K562 (cell line): Measurements from ENCODE around the gene C1orf74. TPM values are rescaled to one million over a fixed set of nuclear protein-coding genes. Genes with fewer than 3 reads are reported as not detected.

Experiments used
- C11orf30 ChIP-seq: fragments of 450-650 bp; IDR thresholded peaks from 2 replicates; pipeline ENCODE4 v1.6.1; 2016; ENCODE audit warnings: low read depth, mild to moderate bottlenecking
- CAMTA2 ChIP-seq: fragments of 250-450 bp; sonication (Bioruptor Pico); conservative IDR thresholded peaks from 2 replicates; pipeline ENCODE4 v1.5.1; 2022
- CREM ChIP-seq: IDR thresholded peaks from 2 replicates; pipeline ENCODE4 v1.6.1; 2014; ENCODE audit warnings: antibody characterized with exemption, low read depth
- DMBX1 ChIP-seq: fragments of 250-450 bp; sonication (Bioruptor Pico); IDR thresholded peaks from 2 replicates; pipeline ENCODE4 v1.8.0; 2022; ENCODE audit warnings: inconsistent platforms, mild to moderate bottlenecking, moderate library complexity, borderline replicate concordance
- EP300 ChIP-seq: IDR thresholded peaks from 2 replicates; pipeline ENCODE4 v1.6.1; 2012; ENCODE audit warnings: low read length, improper control_type of control experiment
- FOXM1 ChIP-seq, 2 experiments: fragments of 450-650 bp in 1 of 2; sonication (generic) in 1 of 2; formaldehyde crosslinking in 1 of 2; IDR thresholded peaks; 2 replicates each; pipeline versions ENCODE4 v1.6.1 to v1.9.0; 2017 to 2022; ENCODE audit warnings: low read depth in 2 of 2, mild to moderate bottlenecking in 2 of 2, missing genetic modification reagents in 1 of 2, moderate library complexity in 1 of 2
- GATAD2B ChIP-seq: fragments of 450-650 bp; IDR thresholded peaks from 2 replicates; pipeline ENCODE4 v1.6.1; 2017; ENCODE audit warnings: mild to moderate bottlenecking, borderline replicate concordance
- HDAC8 ChIP-seq: fragments of 450-650 bp; IDR thresholded peaks from 2 replicates; pipeline ENCODE4 v1.6.1; 2016; ENCODE audit warnings: mild to moderate bottlenecking, missing genetic modification characterization, moderate library complexity, missing compliant biosample characterization
- HMG20B ChIP-seq: fragments of 250-450 bp; sonication (Bioruptor Pico); IDR thresholded peaks from 2 replicates; pipeline ENCODE4 v1.5.0; 2021; ENCODE audit warnings: mild to moderate bottlenecking
- MBD2 ChIP-seq: sonication (generic); IDR thresholded peaks from 2 replicates; pipeline ENCODE4 v1.6.1; 2016; ENCODE audit warnings: low read depth, borderline replicate concordance
- NFATC3 ChIP-seq: fragments of 450-650 bp; IDR thresholded peaks from 2 replicates; pipeline ENCODE4 v1.6.1; 2017; ENCODE audit warnings: mild to moderate bottlenecking
- NR4A1 ChIP-seq, 2 experiments: fragments of 250-450 bp in 1 of 2; fragments of 450-650 bp in 1 of 2; sonication (Bioruptor Pico) in 1 of 2; IDR thresholded peaks; 2 replicates each; pipeline versions ENCODE4 v1.4.0 to v1.6.1; 2016 to 2020; ENCODE audit warnings: mild to moderate bottlenecking in 2 of 2, missing compliant biosample characterization in 1 of 2, missing genetic modification characterization in 1 of 2, moderate library complexity in 1 of 2
- PYGO2 ChIP-seq: fragments of 450-650 bp; IDR thresholded peaks from 2 replicates; pipeline ENCODE4 v1.6.1; 2016; ENCODE audit warnings: mild to moderate bottlenecking, missing genetic modification characterization, moderate library complexity, missing compliant biosample characterization
- RBM14 ChIP-seq: fragments of 200-400 bp; formaldehyde crosslinking; IDR thresholded peaks from 2 replicates; pipeline ENCODE4 v1.6.1; 2018; ENCODE audit warnings: low read depth, mild to moderate bottlenecking, low read length, moderate library complexity, borderline replicate concordance; ENCODE audit not compliant: insufficient read depth
- RBM25 ChIP-seq: fragments of 200-400 bp; formaldehyde crosslinking; IDR thresholded peaks from 2 replicates; pipeline ENCODE4 v1.6.1; 2018; ENCODE audit warnings: low read length, low read depth, moderate library complexity; ENCODE audit not compliant: severe bottlenecking
- SMARCE1 ChIP-seq: fragments of 450-650 bp; IDR thresholded peaks from 2 replicates; pipeline ENCODE4 v1.7.1; 2016; ENCODE audit warnings: mild to moderate bottlenecking
- ZNF140 ChIP-seq: fragments of 250-450 bp; sonication (Bioruptor Pico); IDR thresholded peaks from 2 replicates; pipeline ENCODE4 v1.8.0; 2021; ENCODE audit warnings: moderate library complexity, mild to moderate bottlenecking, inconsistent platforms
- ZNF354B ChIP-seq: fragments of 250-450 bp; sonication (Bioruptor Pico); IDR thresholded peaks from 2 replicates; pipeline ENCODE4 v1.4.0; 2020
- polyA plus RNA-seq, 8 experiments: library from polyadenylated mRNA; depleted of rRNA in 4 of 8; stranded (reverse) in 5 of 8; unstranded in 3 of 8; fragments of >200 nt; fragmentation: Nextera tagmentation in 2 of 8; fragmentation: Illumina TruSeq in 1 of 8; extraction: Ambion mirVana in 2 of 8; extraction: Trizol in 1 of 8; gene quantifications; 2 replicates each; pipeline versions ENCODE4 v1.2.1 to v1.2.3, GENCODE V29; 2011 to 2014; ENCODE audit warnings: inconsistent platforms in 1 of 8, missing spikeins in 1 of 8
- total RNA-seq, 7 experiments: library from RNA; depleted of rRNA in 6 of 7; stranded (reverse); fragments of >200 nt in 6 of 7; fragmentation: Illumina TruSeq in 2 of 7; extraction: Trizol in 2 of 7; gene quantifications; 2 replicates each; pipeline versions ENCODE4 v1.2.1 to v1.2.3, GENCODE V29; 2011 to 2021; ENCODE audit warnings: low replicate concordance in 1 of 7
- TF ChIP-seq, protein P1 (sequence below): fragments of 450-650 bp; IDR thresholded peaks from 2 replicates; pipeline ENCODE4 v1.6.1; 2016; ENCODE audit warnings: antibody characterized with exemption
- TF ChIP-seq, protein P2 (sequence below): fragments of 450-650 bp; IDR thresholded peaks from 2 replicates; pipeline ENCODE4 v1.6.1; 2017; ENCODE audit warnings: antibody characterized with exemption
- TF ChIP-seq, protein P3 (sequence below): sonication (generic); formaldehyde crosslinking; IDR thresholded peaks from 2 replicates; pipeline ENCODE4 v1.8.1; 2022; ENCODE audit warnings: missing genetic modification reagents
- TF ChIP-seq, protein P4 (sequence below), 2 experiments: IDR thresholded peaks; 2 replicates each; pipeline ENCODE4 v1.6.1; 2011; ENCODE audit warnings: borderline replicate concordance in 1 of 2, control low read depth in 1 of 2, low read depth in 1 of 2, low read length in 1 of 2, mild to moderate bottlenecking in 1 of 2, mixed read lengths in 1 of 2, moderate library complexity in 1 of 2; ENCODE audit not compliant: insufficient read depth in 1 of 2, insufficient read length in 1 of 2, poor library complexity in 1 of 2, severe bottlenecking in 1 of 2; ENCODE audit errors: extremely low read depth in 1 of 2

Gene C1orf74
- total and polyA plus RNA-seq, 9 of the 15 experiments (the other 6 are each of a cell fraction or from before 2014, with no cell fraction given): 4.0 to 7.6 (median 5.7) TPM

DNA sequence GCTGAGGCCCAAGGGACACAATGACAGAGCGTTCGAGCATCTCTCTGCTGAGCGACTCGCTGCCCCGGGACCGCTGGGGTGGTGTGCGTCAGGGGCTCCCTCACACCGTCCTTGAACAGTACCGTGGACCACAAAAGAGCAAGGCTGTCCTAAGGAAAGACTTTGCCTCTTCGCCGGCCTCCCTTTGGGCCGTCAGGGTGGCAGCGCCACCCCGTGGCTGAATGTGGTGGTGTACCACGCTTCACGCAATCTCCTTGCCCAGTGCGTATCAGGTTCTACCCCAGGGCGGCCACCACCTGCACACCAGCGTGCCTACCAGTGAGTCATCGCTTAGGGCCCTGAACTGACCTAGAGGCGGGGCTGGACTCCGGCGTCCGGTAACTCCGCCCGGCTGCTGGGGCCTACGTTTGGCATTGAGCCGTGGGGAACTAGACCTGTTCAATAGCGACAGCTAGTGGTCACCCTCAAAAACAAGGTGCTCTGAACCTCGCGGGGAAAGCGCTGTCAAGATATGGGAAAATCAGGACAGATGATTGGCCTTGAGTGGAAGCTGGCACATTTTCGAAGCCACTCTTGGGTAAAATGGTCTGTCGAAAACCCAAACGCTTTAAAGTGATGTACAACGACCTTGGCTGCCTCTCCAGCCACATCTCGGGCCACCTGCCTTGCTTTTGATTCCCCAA is 36.6 kb downstream of the C1orf74 start (continued):
- TF ChIP-seq, protein P1, sequence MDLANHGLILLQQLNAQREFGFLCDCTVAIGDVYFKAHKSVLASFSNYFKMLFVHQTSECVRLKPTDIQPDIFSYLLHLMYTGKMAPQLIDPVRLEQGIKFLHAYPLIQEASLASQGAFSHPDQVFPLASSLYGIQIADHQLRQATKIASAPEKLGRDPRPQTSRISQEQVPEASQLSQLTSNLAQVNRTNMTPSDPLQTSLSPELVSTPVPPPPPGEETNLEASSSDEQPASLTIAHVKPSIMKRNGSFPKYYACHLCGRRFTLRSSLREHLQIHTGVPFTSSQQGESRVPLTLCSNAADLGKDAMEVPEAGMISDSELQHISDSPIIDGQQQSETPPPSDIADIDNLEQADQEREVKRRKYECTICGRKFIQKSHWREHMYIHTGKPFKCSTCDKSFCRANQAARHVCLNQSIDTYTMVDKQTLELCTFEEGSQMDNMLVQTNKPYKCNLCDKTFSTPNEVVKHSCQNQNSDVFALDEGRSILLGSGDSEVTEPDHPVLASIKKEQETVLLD: peak; percentile 70; the same call in 1 of the 2 replicates
- TF ChIP-seq ZNF354B (CRISPR knock-in tag) (no peak), CAMTA2 (CRISPR knock-in tag) (no peak), EP300 (peak; percentile 36; the same call in 1 of the 2 replicates), C11orf30 (no peak), RBM25 (no peak), MBD2 (no peak), CREM (peak; percentile 78), SMARCE1 (peak; percentile 78; the same call in 1 of the 2 replicates), FOXM1 (IDR thresholded peaks at IDR 0.05; ENCODE audit: low read depth) (no peak), FOXM1 (CRISPR knock-in tag; IDR thresholded peaks at IDR 0.05; ENCODE audit: low read depth) (no peak), RBM14 (no peak), DMBX1 (CRISPR knock-in tag) (no peak), PYGO2 (tag) (no peak), NR4A1 (CRISPR knock-in tag; IDR thresholded peaks at IDR 0.05) (no peak; the same call in 1 of the 2 replicates), NR4A1 (tag; IDR thresholded peaks at IDR 0.05) (no peak), HDAC8 (tag) (no peak), ZNF140 (CRISPR knock-in tag) (no peak), HMG20B (CRISPR knock-in tag) (no peak), GATAD2B (no peak), NFATC3 (no peak)
- TF ChIP-seq, protein P2, sequence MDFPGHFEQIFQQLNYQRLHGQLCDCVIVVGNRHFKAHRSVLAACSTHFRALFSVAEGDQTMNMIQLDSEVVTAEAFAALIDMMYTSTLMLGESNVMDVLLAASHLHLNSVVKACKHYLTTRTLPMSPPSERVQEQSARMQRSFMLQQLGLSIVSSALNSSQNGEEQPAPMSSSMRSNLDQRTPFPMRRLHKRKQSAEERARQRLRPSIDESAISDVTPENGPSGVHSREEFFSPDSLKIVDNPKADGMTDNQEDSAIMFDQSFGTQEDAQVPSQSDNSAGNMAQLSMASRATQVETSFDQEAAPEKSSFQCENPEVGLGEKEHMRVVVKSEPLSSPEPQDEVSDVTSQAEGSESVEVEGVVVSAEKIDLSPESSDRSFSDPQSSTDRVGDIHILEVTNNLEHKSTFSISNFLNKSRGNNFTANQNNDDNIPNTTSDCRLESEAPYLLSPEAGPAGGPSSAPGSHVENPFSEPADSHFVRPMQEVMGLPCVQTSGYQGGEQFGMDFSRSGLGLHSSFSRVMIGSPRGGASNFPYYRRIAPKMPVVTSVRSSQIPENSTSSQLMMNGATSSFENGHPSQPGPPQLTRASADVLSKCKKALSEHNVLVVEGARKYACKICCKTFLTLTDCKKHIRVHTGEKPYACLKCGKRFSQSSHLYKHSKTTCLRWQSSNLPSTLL: no peak
- TF ChIP-seq, protein P3, sequence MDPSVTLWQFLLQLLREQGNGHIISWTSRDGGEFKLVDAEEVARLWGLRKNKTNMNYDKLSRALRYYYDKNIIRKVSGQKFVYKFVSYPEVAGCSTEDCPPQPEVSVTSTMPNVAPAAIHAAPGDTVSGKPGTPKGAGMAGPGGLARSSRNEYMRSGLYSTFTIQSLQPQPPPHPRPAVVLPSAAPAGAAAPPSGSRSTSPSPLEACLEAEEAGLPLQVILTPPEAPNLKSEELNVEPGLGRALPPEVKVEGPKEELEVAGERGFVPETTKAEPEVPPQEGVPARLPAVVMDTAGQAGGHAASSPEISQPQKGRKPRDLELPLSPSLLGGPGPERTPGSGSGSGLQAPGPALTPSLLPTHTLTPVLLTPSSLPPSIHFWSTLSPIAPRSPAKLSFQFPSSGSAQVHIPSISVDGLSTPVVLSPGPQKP (CRISPR knock-in tag): no peak
- TF ChIP-seq, protein P4, sequence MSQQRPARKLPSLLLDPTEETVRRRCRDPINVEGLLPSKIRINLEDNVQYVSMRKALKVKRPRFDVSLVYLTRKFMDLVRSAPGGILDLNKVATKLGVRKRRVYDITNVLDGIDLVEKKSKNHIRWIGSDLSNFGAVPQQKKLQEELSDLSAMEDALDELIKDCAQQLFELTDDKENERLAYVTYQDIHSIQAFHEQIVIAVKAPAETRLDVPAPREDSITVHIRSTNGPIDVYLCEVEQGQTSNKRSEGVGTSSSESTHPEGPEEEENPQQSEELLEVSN (IDR thresholded peaks at IDR 0.05; ENCODE audit: borderline replicate concordance in 1 of 2, extremely low read depth in 1 of 2, insufficient read depth in 1 of 2, insufficient read length in 1 of 2, low read depth in 1 of 2, low read length in 1 of 2, poor library complexity in 1 of 2, severe bottlenecking in 1 of 2): peak in 1 of 2 experiments; percentile 18
